Measurements from ENCODE around the gene ADAMTSL1. TPM values are rescaled to one million over a fixed set of nuclear protein-coding genes. Genes with fewer than 3 reads are reported as not detected.

ADAMTSL1 gene
- total and polyA plus RNA-seq, 9 donors: 1.2 to 20.0 (median 6.1) TPM

- H3K27me3 ChIP-seq: no peaks in the 10 kb centered on the region
These were observed 19.6 kb downstream of the ADAMTSL1 start for GRCh38 chr9:18493451-18493993.

GRCh38 chr9:18495065-18495464 lies 21.1 kb downstream of the ADAMTSL1 start:
- no peaks in the 10 kb centered on the region for H3K36me3 ChIP-seq
- no peaks in the 10 kb centered on the region for H3K9me3 ChIP-seq
- H3K27me3 ChIP-seq: no peaks in the 10 kb centered on the region
- no peak overlapping the region for H3K27ac ChIP-seq
- whole genome bisulfite sequencing, 3 donors: 93 to 97% (median 95%) methylated on average over 3 of the region's 3 CpGs
- intact Hi-C loops (cut with DNase I): no loop called here
- TF ChIP-seq CTCF (IDR thresholded peaks at IDR 0.05) (no peak), POLR2A (IDR thresholded peaks at IDR 0.05) (no peak), EP300 (IDR thresholded peaks at IDR 0.05) (no peak)
- DNase-seq: no peak
- H3K4me3 ChIP-seq: no peak overlapping the region
- H3K4me1 ChIP-seq (ENCODE audit: insufficient read depth): no peaks in the 10 kb centered on the region

More at GRCh38 chr9:18493451-18493993, 19.6 kb downstream of the ADAMTSL1 start:
- TF ChIP-seq CTCF (IDR thresholded peaks at IDR 0.05) (no peak), EP300 (IDR thresholded peaks at IDR 0.05) (no peak), POLR2A (IDR thresholded peaks at IDR 0.05) (no peak)
- Histone ChIP-seq H3K36me3 (no peaks in the 10 kb centered on the region), H3K9me3 (no peaks in the 10 kb centered on the region), H3K4me1 (ENCODE audit: insufficient read depth) (no peaks in the 10 kb centered on the region), H3K27ac (no peak overlapping the region), H3K4me3 (no peak overlapping the region)
- intact Hi-C loops (cut with DNase I): no loop called here
- DNase-seq: no peak
- WGBS, 3 donors: 90 to 95% (median 91%) methylated on average over 3 of the region's 3 CpGs

GRCh38 chr9:18496256-18497000 lies 22.5 kb downstream of the ADAMTSL1 start:
- no peaks in the 10 kb centered on the region for H3K4me1 ChIP-seq (ENCODE audit: insufficient read depth)
- intact Hi-C loops (cut with DNase I): no loop called here
- no peaks in the 10 kb centered on the region for H3K9me3 ChIP-seq
- no peak overlapping the region for H3K4me3 ChIP-seq
- 69 to 79% (median 70%) methylated on average over 5 of the region's 5 CpGs for WGBS, 3 donors
- TF ChIP-seq EP300 (IDR thresholded peaks at IDR 0.05) (no peak), CTCF (IDR thresholded peaks at IDR 0.05) (no peak), POLR2A (IDR thresholded peaks at IDR 0.05) (no peak)
- H3K36me3 ChIP-seq: no peaks in the 10 kb centered on the region
- DNase-seq: no peak
- no peaks in the 10 kb centered on the region for H3K27me3 ChIP-seq
- H3K27ac ChIP-seq: no peak overlapping the region

- Histone ChIP-seq H3K9me3 (no peaks in the 10 kb centered on the region), H3K4me3 (no peak overlapping the region), H3K4me1 (ENCODE audit: insufficient read depth) (no peaks in the 10 kb centered on the region), H3K27me3 (no peaks in the 10 kb centered on the region), H3K27ac (no peak overlapping the region), H3K36me3 (no peaks in the 10 kb centered on the region)
- intact Hi-C loops (cut with DNase I): no loop called here
- DNase-seq: no peak
- TF ChIP-seq POLR2A (IDR thresholded peaks at IDR 0.05) (no peak), CTCF (IDR thresholded peaks at IDR 0.05) (no peak), EP300 (IDR thresholded peaks at IDR 0.05) (no peak)
- 89 to 96% (median 90%) methylated on average over 3 of the region's 3 CpGs for WGBS, 3 donors
These were observed 25.1 kb downstream of the ADAMTSL1 start for GRCh38 chr9:18499062-18499461.
